ENCODE data around the gene ACTN1.

DNA sequence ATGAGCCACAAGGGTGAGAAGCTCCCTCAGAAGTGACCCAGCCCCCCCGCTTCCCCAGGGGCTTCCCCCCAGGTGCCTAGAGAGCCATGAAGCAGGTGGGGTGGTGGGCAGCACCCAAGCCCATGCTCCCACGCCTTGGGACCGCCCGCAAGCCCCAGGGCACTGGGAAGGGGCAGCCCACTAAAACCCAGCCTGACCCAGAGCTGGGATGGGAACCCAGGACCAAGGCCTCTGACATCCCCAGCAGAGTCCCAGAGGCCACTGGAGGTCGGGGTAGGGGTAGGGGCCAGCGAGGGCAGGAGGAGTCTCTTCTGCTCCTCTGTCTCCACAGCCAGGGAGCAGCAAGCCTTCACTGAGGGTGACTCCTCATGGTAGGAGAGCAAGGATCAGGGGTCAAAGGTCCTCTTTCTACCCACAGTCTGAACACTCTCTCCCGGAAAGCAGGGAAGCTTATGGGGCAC is 99.8 kb downstream of the ACTN1 start:
- TF ChIP-seq, protein P1, sequence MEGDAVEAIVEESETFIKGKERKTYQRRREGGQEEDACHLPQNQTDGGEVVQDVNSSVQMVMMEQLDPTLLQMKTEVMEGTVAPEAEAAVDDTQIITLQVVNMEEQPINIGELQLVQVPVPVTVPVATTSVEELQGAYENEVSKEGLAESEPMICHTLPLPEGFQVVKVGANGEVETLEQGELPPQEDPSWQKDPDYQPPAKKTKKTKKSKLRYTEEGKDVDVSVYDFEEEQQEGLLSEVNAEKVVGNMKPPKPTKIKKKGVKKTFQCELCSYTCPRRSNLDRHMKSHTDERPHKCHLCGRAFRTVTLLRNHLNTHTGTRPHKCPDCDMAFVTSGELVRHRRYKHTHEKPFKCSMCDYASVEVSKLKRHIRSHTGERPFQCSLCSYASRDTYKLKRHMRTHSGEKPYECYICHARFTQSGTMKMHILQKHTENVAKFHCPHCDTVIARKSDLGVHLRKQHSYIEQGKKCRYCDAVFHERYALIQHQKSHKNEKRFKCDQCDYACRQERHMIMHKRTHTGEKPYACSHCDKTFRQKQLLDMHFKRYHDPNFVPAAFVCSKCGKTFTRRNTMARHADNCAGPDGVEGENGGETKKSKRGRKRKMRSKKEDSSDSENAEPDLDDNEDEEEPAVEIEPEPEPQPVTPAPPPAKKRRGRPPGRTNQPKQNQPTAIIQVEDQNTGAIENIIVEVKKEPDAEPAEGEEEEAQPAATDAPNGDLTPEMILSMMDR (IDR thresholded peaks at IDR 0.05 in 4 of 5, conservative IDR thresholded peaks at IDR 0.05 in 1 of 5) = no peak
- TF ChIP-seq POLR2A (IDR thresholded peaks at IDR 0.05) = no peak
